ENCODE results near the gene PIGO. TPM values are rescaled to one million over a fixed set of nuclear protein-coding genes. Genes with fewer than 3 reads are reported as not detected.
A peak's percentile ranks its signal among the peaks of the same experiment; 100 is the strongest.

The PIGO gene
- total and polyA plus RNA-seq, 10 of the 15 experiments (the other 5 are each of a cell fraction or from before 2014, with no cell fraction given) = 8.2 to 23.3 (median 18.4) TPM

DNA sequence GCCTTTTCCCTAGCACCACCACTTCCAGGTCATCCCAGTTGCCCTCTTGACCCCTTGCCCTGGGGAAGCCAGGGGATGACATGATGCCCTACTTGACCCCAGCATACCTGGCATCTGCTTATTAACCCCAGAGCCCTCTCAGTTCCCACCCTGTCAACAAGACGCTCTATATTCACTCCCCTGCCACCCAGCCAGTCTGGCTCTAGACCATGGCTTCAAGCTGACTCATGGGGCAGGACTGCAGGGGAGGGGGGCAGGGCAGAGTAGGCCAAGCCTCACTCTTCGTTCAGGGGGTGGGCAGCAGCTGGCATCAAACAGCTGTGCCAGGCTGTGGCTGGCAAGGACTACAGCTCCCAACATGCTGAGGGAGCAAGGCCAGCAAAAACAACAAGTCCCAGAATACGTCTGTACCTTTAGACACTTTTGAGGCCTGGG is 14.0 kb upstream of the PIGO start:
- WGBS (ENCODE audit: insufficient coverage, insufficient replicate concordance, low lambda C conversion rate, missing lambda C conversion rate) = 52% methylated on average over 3 of the region's 3 CpGs
- TF ChIP-seq HDGF (IDR thresholded peaks at IDR 0.05) (no peak), RBBP5 (conservative IDR thresholded peaks at IDR 0.05) (no peak), HCFC1 (IDR thresholded peaks at IDR 0.05; ENCODE audit: low read length) (0 out of 2 replicates have a peak, but pooled peaks have one; percentile 25)
- H3K4me1 ChIP-seq (ENCODE audit: control insufficient read depth, insufficient read depth, low read length) = peaks cover 24% of the 10 kb centered on the region
- no TSS peak for BruUV-seq (replicated peaks)
- FAIRE-seq = no peak
- in situ Hi-C loops (cut with MboI) = no loop called here
- peaks cover 3% of the 10 kb centered on the region for H3K79me2 ChIP-seq (ENCODE audit: control insufficient read depth, insufficient read depth, low read length)
- no peak for ATAC-seq
- ChIA-PET SMC1A (ENCODE audit: uncharacterized antibody, unreplicated experiment) (no interaction called here), CTCF (interaction anchor here (0.6 to 1.4 kb wide), 3 partner anchors 10 to 1756 kb away, joined by 3 to 5 read pairs (median 4); partner anchors contain the start of gene PIGO), POLR2A (interaction anchor here (0.8 to 1.7 kb wide), 2 partner anchors 14 to 31 kb away, joined by 5 read pairs; partner anchors contain the start of genes FANCG and PIGO), RAD21 (ENCODE audit: unreplicated experiment) (interaction anchor here (1.9 kb wide), 1 partner anchor 30 kb away, joined by 9 read pairs; the partner anchor contains the start of gene FANCG)
- no peak overlapping the region for H2AFZ ChIP-seq (ENCODE audit: control insufficient read depth, low read depth, low read length)
- intact Hi-C loops (cut with micrococcal nuclease; ENCODE audit: unreplicated experiment) = loop anchor here (5.0 to 10.0 kb wide), 4 partner anchors 38 to 704 kb away; partner anchors contain the start of genes CREB3, HINT2, SPAG8 and TESK1
- H3K9ac ChIP-seq (ENCODE audit: control insufficient read depth, insufficient read depth, low read length) = no peak overlapping the region; the same call in 1 of the 2 replicates
- peak overlapping the region; percentile 86; the same call in 1 of the 2 replicates for H3K4me2 ChIP-seq (ENCODE audit: control insufficient read depth, insufficient read depth)
- no peaks in the 10 kb centered on the region for H3K27me3 ChIP-seq (replicated peaks in 1 of 2; ENCODE audit: control insufficient read depth in 2 of 2, insufficient read depth in 2 of 2, low read length in 1 of 2)
- H4K20me1 ChIP-seq (ENCODE audit: control insufficient read depth, insufficient read depth) = no peaks in the 10 kb centered on the region
- DNase-seq (ENCODE audit: low read depth, low spot score) = no peak
- no peaks in the 10 kb centered on the region for H3K9me3 ChIP-seq (replicated peaks; ENCODE audit: control insufficient read depth, insufficient read depth, low read length)
- peaks cover 2% of the 10 kb centered on the region in 2 experiments; a peak in 3 of 4 replicates for H3K36me3 ChIP-seq (ENCODE audit: control insufficient read depth in 2 of 2, insufficient read depth in 2 of 2, low read length in 1 of 2)
- no peak overlapping the region for H3K27ac ChIP-seq (ENCODE audit: control insufficient read depth, insufficient read depth)
- peak overlapping the region; percentile 98; the same call in 1 of the 2 replicates for H3K4me3 ChIP-seq

DNA sequence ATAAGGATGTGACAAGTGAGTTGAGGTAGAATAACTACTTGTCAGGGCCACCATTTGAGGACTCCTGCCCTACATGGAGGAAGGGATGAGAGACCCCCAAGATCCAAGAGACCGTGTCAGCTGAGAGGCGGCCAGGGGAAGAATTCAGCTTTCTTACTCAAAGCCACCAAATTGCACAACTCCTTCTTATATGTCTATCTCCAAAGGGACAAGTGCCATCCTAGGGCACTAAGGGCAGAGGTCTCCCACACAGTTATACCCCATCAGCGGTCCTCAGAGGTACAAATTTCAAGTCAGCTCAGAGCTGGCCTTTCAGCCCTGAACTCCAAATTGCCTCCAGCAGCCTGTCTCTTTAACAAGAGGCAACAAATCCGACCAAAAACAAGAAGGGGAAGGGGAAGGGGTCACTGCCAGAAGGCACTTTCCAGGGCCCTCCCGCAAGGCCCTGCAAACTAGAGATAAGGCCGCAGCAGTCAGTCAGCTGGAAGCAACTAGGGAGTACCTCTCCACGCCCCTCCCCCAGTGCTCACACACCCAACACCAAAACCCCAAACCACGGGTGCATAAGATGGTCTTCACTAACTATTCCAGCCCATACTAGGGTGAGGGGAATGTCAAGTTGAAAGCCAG is 12.7 kb upstream of the PIGO start:
- H3K36me3 ChIP-seq (ENCODE audit: control insufficient read depth in 2 of 2, insufficient read depth in 2 of 2, low read length in 1 of 2) = peaks cover 2% of the 10 kb centered on the region in 2 experiments; a peak in 3 of 4 replicates
- POLR2A ChIA-PET = no interaction called here
- no peak overlapping the region for H3K27ac ChIP-seq (ENCODE audit: control insufficient read depth, insufficient read depth)
- H3K4me2 ChIP-seq (ENCODE audit: control insufficient read depth, insufficient read depth) = no peak overlapping the region
- H2AFZ ChIP-seq (ENCODE audit: control insufficient read depth, low read depth, low read length) = no peak overlapping the region
- no TSS peak for BruUV-seq (replicated peaks)
- no peak for DNase-seq (ENCODE audit: low read depth, low spot score)
- no peak for ATAC-seq
- no peaks in the 10 kb centered on the region for H3K79me2 ChIP-seq (ENCODE audit: control insufficient read depth, insufficient read depth, low read length)
- H3K9me3 ChIP-seq (replicated peaks; ENCODE audit: control insufficient read depth, insufficient read depth, low read length) = no peaks in the 10 kb centered on the region
- SMC1A ChIA-PET (ENCODE audit: uncharacterized antibody, unreplicated experiment) = interaction anchor here (1.3 kb wide), 1 partner anchor 12 kb away, joined by 3 read pairs; the partner anchor contains the start of gene PIGO
- H3K9ac ChIP-seq (ENCODE audit: control insufficient read depth, insufficient read depth, low read length) = no peak overlapping the region
- CTCF ChIA-PET = interaction anchor here (1.8 kb wide), 1 partner anchor 12 kb away, joined by 7 read pairs; the partner anchor contains the start of gene PIGO
- no peak for FAIRE-seq
- in situ Hi-C loops (cut with MboI) (loop anchor here (10.0 kb wide), 2 partner anchors 626 to 706 kb away; partner anchors contain the start of genes CREB3, HINT2, SPAG8 and TLN1), intact Hi-C loops (cut with micrococcal nuclease; ENCODE audit: unreplicated experiment) (no loop called here)
- no peaks in the 10 kb centered on the region for H4K20me1 ChIP-seq (ENCODE audit: control insufficient read depth, insufficient read depth)
- no peaks in the 10 kb centered on the region for H3K27me3 ChIP-seq (replicated peaks in 1 of 2; ENCODE audit: control insufficient read depth in 2 of 2, insufficient read depth in 2 of 2, low read length in 1 of 2)
- 51% methylated on average over 8 of the region's 8 CpGs for WGBS (ENCODE audit: insufficient coverage, insufficient replicate concordance, low lambda C conversion rate, missing lambda C conversion rate)
- H3K4me1 ChIP-seq (ENCODE audit: control insufficient read depth, insufficient read depth, low read length) = peaks cover 13% of the 10 kb centered on the region
- RAD21 ChIA-PET (ENCODE audit: unreplicated experiment) = no interaction called here
- H3K4me3 ChIP-seq = no peak overlapping the region
- TF ChIP-seq GATAD2B (conservative IDR thresholded peaks at IDR 0.05; ENCODE audit: low read depth) (no peak), ZBED1 (IDR thresholded peaks at IDR 0.05; ENCODE audit: borderline replicate concordance) (no peak), PAX8 (IDR thresholded peaks at IDR 0.05) (no peak), ZBTB33 (IDR thresholded peaks at IDR 0.05) (no peak)
- TF ChIP-seq, protein P1, sequence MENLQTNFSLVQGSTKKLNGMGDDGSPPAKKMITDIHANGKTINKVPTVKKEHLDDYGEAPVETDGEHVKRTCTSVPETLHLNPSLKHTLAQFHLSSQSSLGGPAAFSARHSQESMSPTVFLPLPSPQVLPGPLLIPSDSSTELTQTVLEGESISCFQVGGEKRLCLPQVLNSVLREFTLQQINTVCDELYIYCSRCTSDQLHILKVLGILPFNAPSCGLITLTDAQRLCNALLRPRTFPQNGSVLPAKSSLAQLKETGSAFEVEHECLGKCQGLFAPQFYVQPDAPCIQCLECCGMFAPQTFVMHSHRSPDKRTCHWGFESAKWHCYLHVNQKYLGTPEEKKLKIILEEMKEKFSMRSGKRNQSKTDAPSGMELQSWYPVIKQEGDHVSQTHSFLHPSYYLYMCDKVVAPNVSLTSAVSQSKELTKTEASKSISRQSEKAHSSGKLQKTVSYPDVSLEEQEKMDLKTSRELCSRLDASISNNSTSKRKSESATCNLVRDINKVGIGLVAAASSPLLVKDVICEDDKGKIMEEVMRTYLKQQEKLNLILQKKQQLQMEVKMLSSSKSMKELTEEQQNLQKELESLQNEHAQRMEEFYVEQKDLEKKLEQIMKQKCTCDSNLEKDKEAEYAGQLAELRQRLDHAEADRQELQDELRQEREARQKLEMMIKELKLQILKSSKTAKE (IDR thresholded peaks at IDR 0.05; ENCODE audit: low read depth, poor library complexity, severe bottlenecking) = no peak
